Measurements from ENCODE around the gene PRRT4. TPM values are rescaled to one million over a fixed set of nuclear protein-coding genes. Genes with fewer than 3 reads are reported as not detected.

The PRRT4 gene
- total and polyA plus RNA-seq, 4 donors: 0.12 to 1.3 (median 0.59) TPM

- Histone ChIP-seq H3K9me3 (ENCODE audit: control insufficient read depth in 4 of 4, insufficient read depth in 3 of 4, low read length in 3 of 4) (no peaks in the 10 kb centered on the region), H3K4me3 (no peak overlapping the region), H3K36me3 (ENCODE audit: control insufficient read depth in 4 of 4, insufficient read depth in 4 of 4, low read length in 4 of 4) (no peaks in the 10 kb centered on the region), H3K27me3 (ENCODE audit: control insufficient read depth in 3 of 3, insufficient read depth in 3 of 3, low read length in 2 of 3) (peaks cover 0 to 32% (median 9%) of the 10 kb centered on the region in 3 donors), H3K4me1 (ENCODE audit: control insufficient read depth in 5 of 5, insufficient read depth in 5 of 5, low read length in 5 of 5) (peaks cover 0 to 6% (median 0%) of the 10 kb centered on the region in 5 donors), H3K27ac (ENCODE audit: low read depth in 1 of 2, low read length in 1 of 2) (no peak overlapping the region), H3K9ac (ENCODE audit: insufficient read depth in 1 of 2, low read length in 2 of 2) (no peak overlapping the region)
- no peak for DNase-seq
- ATAC-seq (ENCODE audit: insufficient read depth, low FRiP score): no peak
- TF ChIP-seq CTCF (IDR thresholded peaks at IDR 0.05; ENCODE audit: control extremely low read depth, extremely low read depth): no peak
Observed at GRCh38 chr7:128366986-128367385, 5.5 kb upstream of the PRRT4 start.

GRCh38 chr7:128366300-128366699 is 4.8 kb upstream of the PRRT4 start:
- TF ChIP-seq CTCF (IDR thresholded peaks at IDR 0.05; ENCODE audit: control extremely low read depth, extremely low read depth): no peak
- Histone ChIP-seq H3K4me3 (no peak overlapping the region), H3K9me3 (ENCODE audit: control insufficient read depth in 4 of 4, insufficient read depth in 3 of 4, low read length in 3 of 4) (no peaks in the 10 kb centered on the region), H3K27me3 (ENCODE audit: control insufficient read depth in 3 of 3, insufficient read depth in 3 of 3, low read length in 2 of 3) (peaks cover 0 to 32% (median 9%) of the 10 kb centered on the region in 3 donors), H3K4me1 (ENCODE audit: control insufficient read depth in 5 of 5, insufficient read depth in 5 of 5, low read length in 5 of 5) (peaks cover 0 to 6% (median 0%) of the 10 kb centered on the region in 5 donors), H3K27ac (ENCODE audit: low read depth in 1 of 2, low read length in 1 of 2) (no peak overlapping the region), H3K9ac (ENCODE audit: insufficient read depth in 1 of 2, low read length in 2 of 2) (no peak overlapping the region), H3K36me3 (ENCODE audit: control insufficient read depth in 4 of 4, insufficient read depth in 4 of 4, low read length in 4 of 4) (no peaks in the 10 kb centered on the region)
- DNase-seq: no peak
- WGBS, 2 donors: 48 to 50% methylated on average over 1 of the region's 1 CpG
- no peak for ATAC-seq (ENCODE audit: insufficient read depth, low FRiP score)

- peaks cover 0 to 37% (median 9%) of the 10 kb centered on the region in 3 donors for H3K27me3 ChIP-seq (ENCODE audit: control insufficient read depth in 3 of 3, insufficient read depth in 3 of 3, low read length in 2 of 3)
- DNase-seq (no peak), ATAC-seq (ENCODE audit: insufficient read depth, low FRiP score) (no peak)
- no peak for TF ChIP-seq CTCF (IDR thresholded peaks at IDR 0.05; ENCODE audit: control extremely low read depth, extremely low read depth)
- no peak overlapping the region for H3K27ac ChIP-seq (ENCODE audit: low read depth in 1 of 2, low read length in 1 of 2)
- peaks cover 0 to 14% (median 3%) of the 10 kb centered on the region in 5 donors for H3K4me1 ChIP-seq (ENCODE audit: control insufficient read depth in 5 of 5, insufficient read depth in 5 of 5, low read length in 5 of 5)
- H3K4me3 ChIP-seq: no peak overlapping the region
- H3K9ac ChIP-seq (ENCODE audit: insufficient read depth in 1 of 2, low read length in 2 of 2): no peak overlapping the region
- 87 to 91% methylated on average over 2 of the region's 2 CpGs for WGBS, 2 donors
- H3K36me3 ChIP-seq (ENCODE audit: control insufficient read depth in 4 of 4, insufficient read depth in 4 of 4, low read length in 4 of 4): no peaks in the 10 kb centered on the region
- no peaks in the 10 kb centered on the region for H3K9me3 ChIP-seq (ENCODE audit: control insufficient read depth in 4 of 4, insufficient read depth in 3 of 4, low read length in 3 of 4)
Observed at GRCh38 chr7:128365432-128365831, 3.9 kb upstream of the PRRT4 start.

Data from lung (tissue), 12 donors.